K562 (cell line): Measurements from ENCODE around the gene SPAG17. TPM values are rescaled to one million over a fixed set of nuclear protein-coding genes. Genes with fewer than 3 reads are reported as not detected.

ENCODE experiments used
- ATAC-seq: fragments of 200-7000 bp; cut with Tn5 transposase; 3 replicates; pipeline ENCODE4 v1.9.1; 2020; ENCODE audit warnings: moderate library complexity
- BruUV-seq: library from RNA; stranded (reverse); fragments of 400-500 nt; replicated peaks from 2 replicates; lab custom pipeline; 2021; lab: Mats Ljungman, UMichigan
- CTCF ChIA-PET: fragments of 300-600 bp; formaldehyde crosslinking; extraction: SDS; loops from one replicate; lab custom pipeline; 2021; ENCODE audit warnings: low intra/inter-chr PET ratio; lab: Yijun Ruan, JAX
- POLR2A ChIA-PET: fragments of 300-600, 350-650 bp; sonication (Branson Sonifier 250); formaldehyde crosslinking; extraction: SDS; loops from one replicate; lab custom pipeline; 2021; ENCODE audit warnings: antibody characterized with exemption, inconsistent platforms; lab: Yijun Ruan, JAX
- DNase-seq, 4 experiments: peaks; one replicate each; pipeline versions ENCODE4 v3.0.0 to v3.0.0-alpha.2; 2011 to 2018; ENCODE audit warnings: low spot score in 3 of 4, mixed read lengths in 3 of 4; ENCODE audit errors: extremely low read depth in 1 of 4
- FAIRE-seq: peaks from 2 replicates; lab custom pipeline; 2011; peaks lifted over from hg19 to GRCh38; lab: Jason Lieb, UNC
- H2AFZ ChIP-seq: 2 replicates; pipeline ENCODE4 v1.6.0; 2011; ENCODE audit warnings: low read depth, low read length, control low read depth, inconsistent platforms
- H3K27ac ChIP-seq: fragments of 200-600 bp; 3 replicates; pipeline ENCODE4 v1.8.0; 2011; ENCODE audit warnings: low read depth, mild to moderate bottlenecking, control low read depth, inconsistent platforms, low read length, moderate library complexity, mixed read lengths; ENCODE audit errors: extremely low read depth
- H3K27me3 ChIP-seq, 2 experiments: fragments of 300-600 bp in 1 of 2; 2 replicates in 1 of 2; 3 replicates in 1 of 2; pipeline versions ENCODE4 v1.6.0 to v1.8.0; 2011; ENCODE audit warnings: inconsistent platforms in 2 of 2, low read length in 2 of 2, mild to moderate bottlenecking in 1 of 2, mixed read lengths in 1 of 2, moderate library complexity in 1 of 2; ENCODE audit not compliant: control insufficient read depth in 2 of 2, insufficient read depth in 2 of 2
- H3K36me3 ChIP-seq: fragments of 300-600 bp; 3 replicates; pipeline ENCODE4 v1.8.0; 2011; ENCODE audit warnings: mild to moderate bottlenecking, low read length, inconsistent platforms; ENCODE audit not compliant: control insufficient read depth, insufficient read depth
- H3K4me1 ChIP-seq, 2 experiments: fragments of 200-600 bp in 1 of 2; replicated peaks in 1 of 2; 2 replicates in 1 of 2; 3 replicates in 1 of 2; pipeline versions ENCODE4 v1.5.1 to v1.8.0; 2011; ENCODE audit warnings: inconsistent platforms in 2 of 2, low read length in 2 of 2, mild to moderate bottlenecking in 1 of 2, mixed read lengths in 1 of 2, moderate library complexity in 1 of 2; ENCODE audit not compliant: control insufficient read depth in 2 of 2, insufficient read depth in 2 of 2
- H3K4me2 ChIP-seq: 2 replicates; pipeline ENCODE4 v1.6.1; 2011; ENCODE audit warnings: low read length, control low read depth, inconsistent platforms, mixed read lengths; ENCODE audit not compliant: insufficient read depth
- H3K4me3 ChIP-seq: fragments of 200-600 bp; sonication (generic), shearing (Covaris generic); 2 replicates; pipeline ENCODE4 v1.5.1; 2016; ENCODE audit warnings: control low read depth, inconsistent platforms
- H3K79me2 ChIP-seq: fragments of 200-600 bp; 3 replicates; pipeline ENCODE4 v1.8.0; 2011; ENCODE audit warnings: low read length, inconsistent platforms; ENCODE audit not compliant: control insufficient read depth, insufficient read depth
- H3K9ac ChIP-seq, 2 experiments: 2 replicates each; pipeline versions ENCODE4 v1.6.0 to v1.6.1; 2011; ENCODE audit warnings: low read depth in 2 of 2, low read length in 2 of 2, control low read depth in 1 of 2, inconsistent platforms in 1 of 2, mild to moderate bottlenecking in 1 of 2, mixed read lengths in 1 of 2; ENCODE audit not compliant: insufficient read depth in 1 of 2
- H3K9me1 ChIP-seq: one replicate; pipeline ENCODE4 v1.6.0; 2011; ENCODE audit warnings: inconsistent platforms, mild to moderate bottlenecking, low read length, moderate library complexity; ENCODE audit not compliant: control insufficient read depth, insufficient read depth
- H3K9me3 ChIP-seq: replicated peaks from 2 replicates; pipeline ENCODE4 v1.5.1; 2011; ENCODE audit warnings: low read depth, low read length, inconsistent platforms; ENCODE audit not compliant: control insufficient read depth, insufficient read depth
- H4K20me1 ChIP-seq: replicated peaks from 2 replicates; pipeline ENCODE4 v1.6.1; 2011; ENCODE audit warnings: low read length, inconsistent platforms, mixed read lengths; ENCODE audit not compliant: control insufficient read depth, insufficient read depth
- E2F1 ChIP-seq: sonication (generic); formaldehyde crosslinking; IDR thresholded peaks from 2 replicates; pipeline ENCODE4 v1.8.1; 2023; ENCODE audit warnings: mild to moderate bottlenecking, missing genetic modification reagents, moderate library complexity
- WHSC1 ChIP-seq: IDR thresholded peaks from one replicate; pipeline ENCODE4 v1.6.1; 2012; ENCODE audit warnings: low read length, control low read depth, inconsistent platforms
- ZBTB40 ChIP-seq, 2 experiments: fragments of 450-650 bp in 1 of 2; sonication (generic) in 1 of 2; formaldehyde crosslinking in 1 of 2; IDR thresholded peaks; 2 replicates each; pipeline versions ENCODE4 v1.7.1 to v1.9.0; 2016 to 2022; ENCODE audit warnings: inconsistent platforms in 1 of 2, mild to moderate bottlenecking in 1 of 2, missing genetic modification reagents in 1 of 2
- ZNF316 ChIP-seq: fragments of 450-650 bp; IDR thresholded peaks from 2 replicates; pipeline ENCODE4 v1.6.1; 2016
- WGBS: fragments of 100-300 bp; shearing (Covaris generic); methylation state at CpG from one replicate; pipeline ENCODE4 v1.1.6; 2016; ENCODE audit warnings: low coverage, mixed read lengths; ENCODE audit not compliant: insufficient coverage; ENCODE audit errors: missing lambda C conversion rate; 5-methylcytosine and 5-hydroxymethylcytosine counted together
- in situ Hi-C: fragments of 300-500 bp; cut with MboI; formaldehyde crosslinking; loops from 4 replicates; pipeline ENCODE4 v1.15.0; 2018; ENCODE audit warnings: inconsistent platforms, mixed read lengths
- intact Hi-C: fragments of 100-400 bp; cut with micrococcal nuclease; formaldehyde crosslinking; loops from 2 replicates; pipeline ENCODE4 v1.14.2; 2022
- polyA plus RNA-seq, 8 experiments: library from polyadenylated mRNA; depleted of rRNA in 4 of 8; stranded (reverse) in 5 of 8; unstranded in 3 of 8; fragments of >200 nt; fragmentation: Nextera tagmentation in 2 of 8; fragmentation: Illumina TruSeq in 1 of 8; extraction: Ambion mirVana in 2 of 8; extraction: Trizol in 1 of 8; gene quantifications; 2 replicates each; pipeline versions ENCODE4 v1.2.1 to v1.2.3, GENCODE V29; 2011 to 2014; ENCODE audit warnings: inconsistent platforms in 1 of 8, missing spikeins in 1 of 8
- total RNA-seq, 7 experiments: library from RNA; depleted of rRNA in 6 of 7; stranded (reverse); fragments of >200 nt in 6 of 7; fragmentation: Illumina TruSeq in 2 of 7; extraction: Trizol in 2 of 7; gene quantifications; 2 replicates each; pipeline versions ENCODE4 v1.2.1 to v1.2.3, GENCODE V29; 2011 to 2021; ENCODE audit warnings: low replicate concordance in 1 of 7

The SPAG17 gene
- total and polyA plus RNA-seq, 9 of the 15 experiments (the other 6 are each of a cell fraction or from before 2014, with no cell fraction given), result 0.07 to 2.1 (median 1.5) TPM

GRCh38 chr1:118183586-118183985 is 1.4 kb downstream of the SPAG17 start:
- 55% methylated on average over 2 of the region's 2 CpGs for WGBS
- H2AFZ ChIP-seq, result no peak overlapping the region
- H4K20me1 ChIP-seq, result no peaks in the 10 kb centered on the region
- no peak overlapping the region for H3K9ac ChIP-seq
- ChIA-PET POLR2A (no interaction called here), CTCF (no interaction called here)
- H3K9me1 ChIP-seq, result no peaks in the 10 kb centered on the region
- in situ Hi-C loops (no loop called here), intact Hi-C loops (no loop called here)
- no peak for ATAC-seq
- no peak for DNase-seq
- no peaks in the 10 kb centered on the region for H3K27me3 ChIP-seq
- 0 out of 2 replicates have a peak, but pooled peaks have one; percentile 19 for TF ChIP-seq ZNF316
- TF ChIP-seq E2F1 (CRISPR knock-in tag), result no peak
- peaks cover 7 to 17% of the 10 kb centered on the region in 2 experiments for H3K4me1 ChIP-seq
- no peak overlapping the region for H3K27ac ChIP-seq
- no peak overlapping the region for H3K4me2 ChIP-seq
- H3K36me3 ChIP-seq, result no peaks in the 10 kb centered on the region
- no peaks in the 10 kb centered on the region for H3K9me3 ChIP-seq
- no TSS peak for BruUV-seq
- H3K4me3 ChIP-seq, result no peak overlapping the region
- no peaks in the 10 kb centered on the region for H3K79me2 ChIP-seq
- peak; percentile 56 for FAIRE-seq

GRCh38 chr1:118177998-118178397 is 7.0 kb downstream of the SPAG17 start:
- H3K27ac ChIP-seq, result no peak overlapping the region
- no peak for TF ChIP-seq WHSC1
- TF ChIP-seq ZBTB40 (IDR thresholded peaks at IDR 0.05), result 0 out of 2 replicates have a peak, but pooled peaks have one; percentile 21
- no peak for TF ChIP-seq ZBTB40 (CRISPR knock-in tag; IDR thresholded peaks at IDR 0.05)
- FAIRE-seq (no peak), ATAC-seq (no peak), DNase-seq (no peak)
- in situ Hi-C loops (no loop called here), intact Hi-C loops (no loop called here)
- H2AFZ ChIP-seq, result no peak overlapping the region
- H3K27me3 ChIP-seq, result no peaks in the 10 kb centered on the region
- H3K79me2 ChIP-seq, result no peaks in the 10 kb centered on the region
- no TSS peak for BruUV-seq
- no peaks in the 10 kb centered on the region for H3K9me1 ChIP-seq
- no peaks in the 10 kb centered on the region for H4K20me1 ChIP-seq
- H3K9ac ChIP-seq, result no peak overlapping the region
- no peaks in the 10 kb centered on the region for H3K36me3 ChIP-seq
- no peaks in the 10 kb centered on the region; a peak in 1 of 5 replicates for H3K4me1 ChIP-seq
- 12% methylated on average over 3 of the region's 3 CpGs for WGBS
- ChIA-PET CTCF (no interaction called here), POLR2A (no interaction called here)
- no peak overlapping the region for H3K4me2 ChIP-seq
- H3K4me3 ChIP-seq, result no peak overlapping the region
- no peaks in the 10 kb centered on the region for H3K9me3 ChIP-seq
